AG09309 (cell line): ENCODE results near the gene PSME3IP1.

Experiments
- DNase-seq: peaks from one replicate; pipeline ENCODE4 v3.0.0-alpha.2; 2010; ENCODE audit warnings: low read depth
- H3K4me3 ChIP-seq: 2 replicates; pipeline ENCODE4 v1.5.1; 2011; ENCODE audit warnings: mild to moderate bottlenecking, low read depth, low read length, moderate library complexity; ENCODE audit not compliant: control insufficient read depth
- CTCF ChIP-seq: IDR thresholded peaks from 2 replicates; pipeline ENCODE4 v1.5.1; 2011; ENCODE audit warnings: mild to moderate bottlenecking, low read depth, low read length, inconsistent platforms; ENCODE audit not compliant: insufficient read depth, control insufficient read depth; ENCODE audit errors: missing control alignments

PSME3IP1 gene

GRCh38 chr16:57126411-57126810 is 59.4 kb downstream of the PSME3IP1 start:
- TF ChIP-seq CTCF: no peak
- DNase-seq: no peak
- H3K4me3 ChIP-seq: no peak overlapping the region

GRCh38 chr16:57125969-57126368 is 59.9 kb downstream of the PSME3IP1 start:
- H3K4me3 ChIP-seq: no peak overlapping the region
- no peak for TF ChIP-seq CTCF
- DNase-seq: no peak

- no peak overlapping the region for H3K4me3 ChIP-seq
- no peak for DNase-seq
- no peak for TF ChIP-seq CTCF
Observed at GRCh38 chr16:57125376-57125775, 60.5 kb downstream of the PSME3IP1 start.

- no peak overlapping the region for H3K4me3 ChIP-seq
- no peak for DNase-seq
- TF ChIP-seq CTCF: no peak
Observed at GRCh38 chr16:57123974-57124674, 61.7 kb downstream of the PSME3IP1 start.

GRCh38 chr16:57123216-57123973 is 62.4 kb downstream of the PSME3IP1 start:
- no peak for TF ChIP-seq CTCF
- no peak overlapping the region for H3K4me3 ChIP-seq
- no peak for DNase-seq

- TF ChIP-seq CTCF: no peak
- DNase-seq: no peak
- no peak overlapping the region for H3K4me3 ChIP-seq
Observed at GRCh38 chr16:57118461-57119084, 67.3 kb downstream of the PSME3IP1 start.
